UCSD-AML1 (cell line): Measurements from ENCODE around the gene RIPOR1.
"Not testable (repeated sequence)": the region's sequence is repeated elsewhere in the genome, so short reads cannot be mapped to it uniquely, and the experiment has no call there.

ENCODE experiments used
- DNase-seq: peaks from one replicate; lab custom pipeline; 2025; ENCODE audit not compliant: unreplicated experiment; lab: John Stamatoyannopoulos, UW

Gene RIPOR1

DNA sequence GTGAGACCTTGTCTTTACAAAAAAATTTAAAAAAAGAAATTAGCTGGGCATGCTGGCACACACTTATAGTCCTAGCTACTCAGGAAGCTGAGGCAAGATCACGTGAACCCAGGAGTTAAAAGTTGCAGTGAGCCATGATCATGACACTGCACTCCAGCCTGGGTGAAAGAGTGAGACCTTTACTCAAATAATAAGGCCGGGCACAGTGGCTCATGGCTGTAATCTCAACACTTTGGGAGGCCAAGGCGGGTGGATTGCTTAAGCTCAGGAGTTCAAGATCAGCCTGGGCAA is 11.5 kb upstream of the RIPOR1 start:
- DNase-seq, result no peak

DNA sequence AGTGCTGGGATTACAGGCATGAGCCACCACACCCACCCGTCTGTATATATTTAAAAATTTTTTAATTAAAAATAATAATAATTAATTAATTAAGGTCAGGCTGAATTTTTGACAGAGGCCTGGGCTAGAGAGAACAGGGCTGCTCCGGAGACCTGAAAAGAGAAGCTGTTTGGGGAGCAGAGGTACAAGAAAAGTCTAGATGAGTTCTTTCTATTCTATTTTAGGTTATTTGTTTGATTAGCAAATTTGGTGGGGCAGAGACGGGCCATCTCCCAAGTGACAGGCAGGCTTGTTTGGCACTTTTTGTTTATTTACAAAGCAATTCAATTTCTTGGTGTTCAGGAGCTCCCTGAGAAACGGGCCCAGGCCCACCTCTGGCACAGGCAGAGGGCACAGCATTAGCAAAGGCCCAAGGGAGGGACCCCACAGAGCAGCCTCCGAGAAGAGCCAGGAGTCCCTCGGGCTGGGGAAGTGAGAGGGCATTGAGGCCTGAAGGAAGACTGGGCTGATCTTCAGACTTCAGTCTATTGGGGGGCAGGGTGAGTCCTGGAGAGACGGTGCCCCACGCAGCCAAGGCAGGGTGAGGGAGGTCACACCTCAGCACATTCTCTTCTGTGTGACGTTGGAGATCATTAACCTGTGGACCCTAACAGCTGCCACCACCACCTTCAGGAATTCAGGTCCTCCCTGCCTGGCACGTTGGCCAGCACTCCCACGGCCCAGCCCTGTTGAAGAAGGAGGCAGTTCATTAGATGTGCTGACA is 10.8 kb upstream of the RIPOR1 start:
- DNase-seq, result no peak

DNA sequence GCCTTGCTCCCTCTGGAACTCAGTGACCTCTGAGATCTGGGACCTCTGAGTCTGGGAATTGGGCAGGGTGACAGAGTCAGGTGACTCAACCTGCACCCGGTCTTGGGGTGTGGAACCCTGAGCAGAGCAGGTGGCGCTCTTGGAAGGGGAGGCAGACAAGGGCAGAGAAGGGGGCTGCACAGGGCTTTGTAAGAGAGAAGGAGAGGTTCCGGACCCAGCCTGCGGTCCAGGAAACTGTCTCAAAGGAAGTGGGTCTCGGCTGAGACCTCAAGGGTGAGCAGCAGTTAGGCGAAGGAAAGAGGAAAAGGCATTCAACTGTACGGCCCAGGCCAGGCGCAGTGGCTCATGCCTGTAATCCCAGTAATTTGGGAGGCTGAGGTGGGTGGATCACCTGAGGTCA is 10.0 kb upstream of the RIPOR1 start:
- peak; percentile 39 for DNase-seq

DNA sequence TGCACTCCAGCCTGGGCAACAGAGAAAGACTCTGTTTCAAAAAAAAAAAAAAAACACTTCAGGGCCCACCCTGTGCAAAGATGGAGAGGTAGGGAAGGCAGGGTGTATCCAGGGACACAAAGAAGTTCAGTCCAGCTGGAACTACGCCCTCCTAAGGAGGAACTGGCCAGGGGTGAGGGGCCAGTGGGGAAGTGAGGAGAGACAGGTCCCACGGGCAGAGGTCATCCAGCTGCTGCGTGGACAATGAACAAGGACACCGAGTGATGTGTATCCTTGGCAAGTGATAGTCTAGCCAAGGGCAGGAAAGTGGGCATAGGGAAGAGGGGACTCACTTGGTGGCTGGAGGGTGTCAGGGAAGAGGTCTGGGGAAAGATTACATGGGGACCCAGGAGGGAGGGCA is 9.4 kb upstream of the RIPOR1 start:
- no peak for DNase-seq

DNA sequence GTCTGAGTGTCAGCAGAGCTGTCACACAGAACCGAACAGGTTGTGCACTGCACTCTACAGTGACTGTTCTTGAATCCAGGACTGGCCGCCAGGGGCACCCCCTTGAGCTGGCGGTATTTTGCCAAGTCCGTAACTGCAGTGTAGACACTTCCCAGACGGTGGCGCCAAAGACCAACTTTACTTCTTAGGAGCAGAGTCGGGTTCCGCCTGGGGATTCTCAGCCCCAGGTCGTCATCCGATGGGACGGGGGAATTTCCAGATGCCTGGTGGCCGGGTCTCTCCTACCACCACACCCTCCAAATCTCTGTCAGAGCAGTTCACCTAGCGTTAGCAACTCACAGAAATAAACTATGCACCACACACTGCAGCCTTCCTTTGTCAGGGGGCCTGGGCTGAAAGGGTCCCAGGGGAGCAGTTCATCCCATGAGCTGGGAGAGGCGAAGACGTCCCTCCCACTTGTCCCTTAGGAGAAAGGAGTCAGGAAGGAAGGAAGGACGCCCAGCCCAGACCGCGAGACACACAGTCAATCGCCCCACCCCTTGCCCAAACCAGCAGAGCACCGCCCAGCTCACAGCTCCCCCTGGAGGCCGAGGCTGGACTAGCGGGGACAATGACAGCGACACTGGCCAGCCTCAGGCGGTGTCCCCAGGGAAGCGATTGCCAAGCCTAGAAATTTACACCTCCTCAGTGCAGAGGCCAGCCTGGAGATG is 7.4 kb upstream of the RIPOR1 start:
- DNase-seq, result peak; percentile 95

DNA sequence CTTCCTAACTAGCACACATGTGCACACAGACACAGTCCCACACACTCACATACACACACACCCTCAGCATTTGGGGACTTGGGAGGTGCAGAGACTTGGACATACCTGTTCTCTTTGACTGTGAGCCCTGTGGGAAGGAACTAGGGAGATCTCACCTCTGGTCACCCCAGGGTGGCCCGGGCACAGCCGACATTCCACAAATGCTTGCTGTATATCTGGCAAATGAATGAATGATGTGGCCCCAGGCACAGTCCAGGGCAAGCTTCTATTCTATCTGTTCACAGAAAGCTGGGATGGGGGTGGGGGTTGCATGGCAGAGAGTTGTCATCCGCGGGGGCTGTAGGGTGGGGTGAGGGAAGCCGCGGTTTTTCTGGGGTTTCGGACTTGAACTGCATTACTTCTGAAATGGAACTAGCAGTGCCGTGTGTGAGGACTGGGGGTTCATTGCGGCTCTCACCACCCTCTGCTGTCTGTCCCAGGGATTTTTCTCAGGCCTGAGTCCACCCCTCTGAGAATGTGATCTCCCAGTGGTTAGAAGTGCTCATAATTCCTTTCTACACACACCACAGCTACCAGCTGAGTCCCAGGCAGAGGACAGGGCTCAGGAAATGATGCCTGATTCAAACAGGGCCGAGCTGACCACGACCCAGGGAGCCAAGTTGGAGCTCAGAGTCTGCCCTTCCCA is 3.3 kb upstream of the RIPOR1 start:
- no peak for DNase-seq

DNA sequence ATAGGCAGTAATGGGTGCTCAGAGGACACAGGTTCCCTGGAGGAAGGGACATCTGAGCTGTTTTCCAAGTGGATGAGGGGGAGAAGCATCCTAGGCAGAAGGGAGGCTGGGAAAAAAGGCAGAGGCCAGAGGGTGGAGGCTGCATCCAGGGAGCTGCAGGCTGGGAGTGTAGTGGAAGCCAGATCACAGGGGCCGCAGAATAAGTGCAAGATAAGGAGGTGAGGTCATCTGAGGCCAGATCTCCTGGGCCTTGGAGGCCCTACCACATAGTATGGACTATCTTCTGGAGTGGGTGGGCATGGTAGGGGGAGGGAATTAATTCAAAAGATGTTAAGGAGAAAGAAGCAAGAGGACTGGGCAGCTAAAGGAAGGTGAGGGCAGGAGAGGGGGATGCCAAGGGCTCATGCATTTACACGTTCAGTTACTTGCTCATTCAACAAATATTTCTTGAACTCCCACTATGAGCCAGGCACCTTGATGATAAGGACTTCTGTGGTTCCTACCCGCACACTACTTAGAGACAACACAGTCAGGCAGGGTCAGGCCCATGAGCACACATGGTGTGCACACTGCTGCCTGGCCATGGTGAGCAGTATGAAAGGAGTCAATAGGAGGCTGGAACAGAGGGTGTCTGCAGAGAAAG is 2.4 kb upstream of the RIPOR1 start:
- DNase-seq, result no peak

DNA sequence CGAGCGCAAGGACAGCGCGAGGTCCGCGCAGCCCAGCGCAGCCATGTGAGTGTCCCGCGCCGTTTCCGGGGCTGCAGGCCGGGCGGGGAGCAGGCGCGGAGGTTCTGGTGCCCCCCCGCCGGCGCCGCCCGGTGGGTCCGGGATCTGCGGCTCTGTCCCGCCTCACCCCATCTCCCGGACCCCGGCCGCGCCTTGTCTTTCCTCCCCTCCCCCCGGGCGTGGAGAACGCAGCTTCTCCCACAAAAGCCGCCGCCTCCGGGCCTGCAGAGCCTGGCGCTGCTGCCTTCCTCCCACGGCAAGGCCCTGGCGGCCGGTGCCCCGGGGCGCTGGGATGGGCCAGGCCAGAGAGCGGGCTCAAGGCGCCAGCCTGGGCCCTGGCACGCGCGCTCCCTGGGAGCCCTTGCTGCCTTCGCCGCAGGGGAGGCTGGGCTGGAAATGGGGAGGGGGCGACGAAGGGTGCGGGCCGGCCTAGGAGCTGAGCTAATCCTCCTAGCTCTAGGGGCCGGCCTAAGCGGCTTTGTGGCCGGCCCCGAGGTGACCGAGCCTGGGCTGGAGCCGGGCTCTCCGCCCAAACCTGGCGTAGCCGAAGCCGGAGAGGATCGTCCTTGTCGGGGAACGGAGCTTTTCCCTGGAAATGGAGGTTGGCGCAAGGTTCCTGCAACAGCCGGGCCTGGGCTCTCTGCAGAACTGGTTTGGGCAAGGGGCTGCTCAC is 397 bp downstream of the RIPOR1 start:
- peak; percentile 63 for DNase-seq

DNA sequence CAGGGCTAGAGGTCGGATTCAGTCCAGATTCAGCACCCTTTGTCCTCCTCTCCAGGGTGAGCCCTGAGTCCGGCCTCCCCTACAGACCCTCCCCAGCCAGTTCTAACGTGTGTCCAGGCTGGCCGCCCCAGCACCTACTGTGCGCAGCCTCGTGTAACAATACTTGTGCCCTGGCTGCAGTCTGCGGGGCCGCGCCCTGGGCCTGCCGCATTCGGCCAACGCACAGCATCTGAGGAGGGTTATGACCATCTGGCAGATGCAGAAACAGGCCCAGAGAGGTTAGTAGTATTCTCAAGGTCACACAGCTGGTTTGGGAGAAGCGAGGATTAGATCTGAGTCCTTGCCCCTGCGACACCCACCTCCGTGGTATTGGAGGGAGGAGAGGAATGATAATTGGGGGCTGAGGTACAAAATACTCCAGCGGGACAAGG is 968 bp downstream of the RIPOR1 start:
- DNase-seq, result no peak

DNA sequence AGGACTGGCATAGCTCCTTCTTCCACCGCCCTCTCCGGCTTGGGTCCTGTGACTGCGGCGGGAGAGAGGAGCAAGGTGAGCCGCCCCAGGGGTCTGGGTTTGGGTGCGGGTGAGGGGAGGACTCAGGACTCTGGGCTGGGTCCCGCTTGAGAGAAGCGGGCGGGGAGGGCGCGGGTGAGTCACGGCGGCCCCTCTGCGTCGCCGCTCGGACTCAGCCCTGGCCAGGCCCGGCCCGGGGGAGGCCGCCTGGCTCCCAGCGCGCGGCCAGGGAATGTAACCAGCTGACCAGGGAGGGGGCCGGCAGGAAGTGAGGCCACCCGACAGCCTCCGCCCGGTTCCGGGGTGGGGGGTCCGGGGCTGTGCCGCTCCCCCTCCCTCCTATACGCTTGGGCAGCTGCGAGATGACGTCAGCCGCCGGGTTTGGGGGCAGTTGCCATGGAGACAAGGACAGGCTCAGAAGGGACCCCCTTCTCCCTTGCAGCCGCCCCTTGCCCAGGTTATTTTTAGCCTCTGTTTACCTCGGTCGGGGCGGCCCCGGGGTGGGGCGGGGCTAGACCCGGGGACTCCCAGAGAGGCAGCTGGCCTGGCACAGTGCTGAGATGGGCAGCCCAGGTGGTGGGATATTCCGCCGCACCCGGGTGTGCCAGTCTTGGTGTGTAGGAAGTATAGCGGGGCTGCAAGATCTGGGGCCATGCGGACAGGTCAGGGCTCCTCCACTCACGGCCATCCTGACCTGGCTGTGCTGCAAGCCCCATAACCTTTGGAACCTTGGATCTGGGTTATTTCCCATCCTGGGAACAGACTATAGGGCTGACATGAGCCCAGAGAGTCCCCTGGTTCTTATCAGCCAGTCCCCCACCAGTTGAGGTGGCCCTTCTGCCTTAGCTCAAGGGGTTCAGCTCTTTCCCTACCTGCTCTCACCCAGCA is 1.6 kb downstream of the RIPOR1 start:
- DNase-seq, result no peak

DNA sequence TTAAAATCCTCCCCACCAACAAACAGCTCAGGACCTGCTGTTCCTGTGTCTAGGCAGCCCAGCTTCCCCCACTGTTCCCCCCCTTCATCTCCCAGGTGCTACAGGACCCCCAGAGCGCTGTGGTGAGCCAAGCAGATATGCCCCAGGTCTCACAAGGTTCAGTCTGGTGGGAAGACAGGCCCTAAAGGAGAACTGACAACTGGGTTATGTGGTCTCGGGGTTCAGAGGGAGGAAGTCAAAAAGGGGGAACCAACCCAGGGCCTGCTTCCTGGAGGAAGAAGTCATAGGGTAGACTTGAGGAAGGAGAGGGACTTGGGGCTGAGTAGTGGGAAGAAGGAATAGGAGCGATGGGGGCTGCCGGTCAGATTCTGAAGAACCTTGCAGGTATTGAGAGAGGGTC is 2.6 kb downstream of the RIPOR1 start:
- DNase-seq, result peak; percentile 46

DNA sequence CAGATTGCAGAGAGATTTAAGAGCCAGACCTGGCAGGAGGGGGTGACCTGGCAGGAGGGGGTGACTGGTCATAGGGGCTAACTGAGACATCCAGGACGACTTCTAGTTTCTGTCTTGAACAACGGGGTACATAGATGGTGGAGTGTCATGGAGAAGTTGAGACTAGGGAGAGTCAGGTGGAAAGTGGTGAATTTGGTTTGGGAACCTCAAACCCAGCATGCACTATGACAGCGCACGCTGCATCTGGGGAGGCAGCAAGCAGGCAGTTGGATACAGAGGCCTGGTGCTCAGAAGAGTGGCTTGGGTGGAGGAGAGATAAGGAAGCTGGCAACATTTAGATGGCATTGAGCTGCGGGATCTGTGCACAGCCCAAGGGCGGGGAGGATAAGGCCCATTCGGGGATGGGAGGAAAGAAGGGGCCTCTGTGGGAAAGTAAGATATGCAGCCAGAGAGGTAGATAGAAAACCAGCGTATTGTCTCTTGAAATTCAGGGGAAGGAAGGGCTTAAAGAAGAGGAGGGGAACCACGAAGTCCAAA is 4.5 kb downstream of the RIPOR1 start:
- DNase-seq, result no peak

DNA sequence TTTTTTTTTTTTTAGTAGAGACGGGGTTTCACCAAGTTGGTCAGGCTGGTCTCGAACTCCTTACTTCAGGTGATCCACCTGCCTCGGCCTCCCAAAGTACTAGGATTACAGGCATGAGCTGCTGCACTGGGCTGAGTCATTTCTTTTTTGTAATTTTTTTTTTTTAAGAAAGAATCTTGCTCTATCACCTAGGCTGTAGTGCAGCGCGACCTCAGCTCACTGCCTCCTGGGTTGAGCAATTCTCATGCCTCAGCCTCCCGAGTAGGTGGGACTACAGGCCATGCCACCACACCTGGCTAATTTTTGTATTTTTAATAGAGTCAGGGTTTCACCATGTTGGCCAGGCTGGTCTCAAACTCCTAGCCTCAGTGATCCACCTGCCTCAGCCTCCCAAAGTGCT is 5.4 kb downstream of the RIPOR1 start:
- not testable (repeated sequence) for DNase-seq

DNA sequence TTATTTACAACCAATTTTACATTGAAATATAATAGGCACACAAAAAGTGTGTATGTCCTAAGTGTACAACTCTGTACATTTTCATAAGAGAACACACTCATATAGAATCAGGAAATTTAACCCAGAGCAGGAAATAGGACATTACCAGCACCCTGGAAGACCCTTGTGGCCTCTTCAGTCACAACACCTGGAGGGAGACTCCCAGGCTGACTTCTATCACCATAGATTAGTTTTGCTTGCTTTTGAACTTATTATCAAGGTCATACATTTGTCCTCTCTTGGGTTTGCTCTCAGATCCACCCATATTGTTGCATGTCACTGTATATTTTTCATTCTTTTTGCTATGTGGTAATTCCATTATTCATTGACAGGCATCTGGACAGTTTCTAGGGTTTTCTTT is 5.8 kb downstream of the RIPOR1 start:
- no peak for DNase-seq

DNA sequence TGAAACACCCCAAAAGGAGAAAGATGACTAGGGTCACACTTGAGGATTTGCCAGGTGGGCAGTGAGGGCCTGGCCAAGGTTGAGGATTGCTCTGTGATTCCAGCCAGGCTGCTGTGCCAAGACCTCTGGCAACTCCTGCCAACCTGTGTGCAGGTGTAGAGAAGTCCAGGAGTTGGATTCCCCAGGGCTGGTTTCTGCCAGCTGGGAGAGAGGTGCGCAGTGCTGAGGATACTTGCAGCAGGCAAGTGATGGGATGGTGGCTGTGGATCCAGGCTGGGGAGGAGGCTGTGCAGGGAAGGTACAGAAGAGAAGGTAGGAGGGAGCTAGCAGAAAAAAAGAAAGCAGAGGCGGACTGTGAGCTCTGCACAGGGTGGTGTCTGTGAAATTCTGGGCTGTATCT is 6.6 kb downstream of the RIPOR1 start:
- no peak for DNase-seq

DNA sequence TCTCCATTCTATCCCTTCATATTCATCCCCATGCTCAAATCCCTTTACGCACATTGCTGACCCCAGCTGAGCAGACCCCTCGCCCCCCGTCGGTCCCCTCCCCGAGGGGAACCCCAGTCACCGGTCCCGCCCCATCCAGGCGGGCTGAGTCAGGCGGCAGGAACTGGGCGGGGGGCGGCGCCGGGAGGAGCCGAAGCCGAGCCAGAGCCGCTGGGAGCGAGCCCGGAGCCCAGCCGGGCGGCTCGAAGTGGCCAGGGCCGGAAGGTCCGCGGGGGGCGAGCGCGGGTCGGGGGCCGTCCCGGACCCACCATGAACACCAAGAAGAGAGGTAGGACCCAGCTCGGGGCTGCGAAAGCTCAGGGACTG is 8.6 kb downstream of the RIPOR1 start:
- DNase-seq, result peak; percentile 64

DNA sequence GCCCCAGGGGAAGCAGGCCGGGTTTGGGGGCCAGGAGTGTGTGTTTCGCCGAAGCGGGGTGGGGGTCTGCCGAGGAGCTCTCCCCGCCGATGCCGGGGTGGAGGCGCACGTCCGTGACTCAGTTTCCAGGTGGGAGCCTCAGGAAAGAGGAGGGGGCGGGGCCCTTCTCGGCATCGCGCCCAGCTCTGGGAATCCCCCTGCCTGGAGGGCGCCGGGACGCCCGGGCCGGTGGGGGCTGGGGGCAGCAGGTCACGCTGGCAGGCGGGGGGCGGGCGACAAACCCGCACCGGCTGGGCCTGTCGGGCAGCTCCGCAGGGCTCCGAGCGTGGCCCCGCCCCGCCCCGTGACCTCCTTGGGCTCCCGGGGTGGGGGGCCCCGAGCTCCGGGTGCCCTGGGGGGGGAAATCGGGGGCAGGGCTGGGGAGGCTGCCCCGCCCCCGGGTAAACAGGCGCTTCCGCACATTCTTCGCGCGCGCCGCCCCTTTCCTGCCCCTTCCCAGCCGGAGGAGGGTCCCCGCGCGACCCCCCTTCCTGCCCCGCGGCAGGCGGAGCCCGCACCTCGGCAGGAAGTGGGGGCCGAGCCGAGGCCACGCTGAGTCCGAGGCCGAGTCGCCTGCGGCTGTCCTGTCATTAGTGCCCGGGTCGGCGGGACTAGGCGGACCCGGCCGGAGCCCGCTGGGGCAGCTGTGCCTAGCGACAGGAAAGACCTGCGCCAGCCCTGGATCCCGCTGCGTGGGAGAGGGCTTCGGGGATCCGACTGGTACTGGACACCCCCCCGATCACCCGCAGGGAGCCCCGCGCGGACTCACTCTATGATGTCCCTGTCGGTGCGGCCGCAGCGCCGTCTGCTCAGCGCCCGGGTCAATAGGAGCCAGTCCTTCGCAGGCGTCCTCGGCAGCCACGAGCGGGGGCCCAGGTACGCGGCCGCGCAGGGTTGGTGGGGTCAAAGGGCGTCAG is 9.3 kb downstream of the RIPOR1 start:
- peak; percentile 76 for DNase-seq

DNA sequence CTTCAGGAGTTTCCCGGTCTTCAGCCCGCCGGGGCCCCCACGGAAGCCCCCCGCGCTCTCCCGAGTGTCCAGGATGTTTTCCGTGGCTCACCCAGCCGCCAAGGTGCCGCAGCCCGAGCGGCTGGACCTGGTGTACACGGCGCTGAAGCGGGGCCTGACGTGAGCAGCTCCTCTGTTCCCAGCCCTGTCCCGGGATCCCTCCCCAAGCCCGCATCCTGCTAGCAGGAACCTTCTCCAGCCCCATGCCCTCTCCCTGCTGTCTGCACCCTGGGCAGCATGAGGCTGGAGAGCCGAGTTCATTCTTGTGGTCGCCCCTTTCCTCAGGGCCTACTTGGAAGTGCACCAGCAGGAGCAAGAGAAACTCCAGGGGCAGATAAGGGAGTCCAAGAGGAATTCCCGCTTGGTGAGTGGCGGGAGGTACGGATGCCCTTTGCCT is 10.1 kb downstream of the RIPOR1 start:
- DNase-seq, result no peak

DNA sequence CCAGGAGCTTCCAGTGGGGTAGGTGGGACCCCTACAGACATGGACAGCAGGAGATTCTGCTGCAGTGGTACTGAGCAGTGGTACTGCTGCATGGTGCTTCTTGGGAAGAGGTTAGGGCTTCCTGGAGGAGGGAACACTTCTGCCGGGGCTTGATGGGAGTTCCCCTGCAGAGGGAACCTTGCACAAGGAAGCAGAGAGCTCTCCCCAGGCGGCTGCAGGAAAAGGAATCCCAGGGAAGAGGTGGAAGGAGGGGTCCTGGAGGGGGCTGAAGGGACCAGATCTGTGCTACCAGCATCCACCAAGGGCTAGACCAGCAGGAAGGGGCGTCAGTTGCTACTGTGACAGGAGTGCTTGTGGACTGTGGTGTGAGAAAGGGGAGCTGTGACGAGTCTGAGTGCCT is 10.6 kb downstream of the RIPOR1 start:
- no peak for DNase-seq
